SHP77 treated with DMSO at 0.1 percent for 48 hours (cell line): ENCODE data around the gene SBF2.
"Not testable (repeated sequence)": the region's sequence is repeated elsewhere in the genome, so short reads cannot be mapped to it uniquely, and the experiment has no call there.

Experiments used
- DNase-seq: peaks from one replicate; lab custom pipeline; 2025; lab: John Stamatoyannopoulos, UW

Gene SBF2

GRCh38 chr11:10117709-10118351 is 176.2 kb downstream of the SBF2 start:
- no peak for DNase-seq

- DNase-seq = no peak
These were observed 177.4 kb downstream of the SBF2 start for GRCh38 chr11:10116588-10116987.

GRCh38 chr11:10114593-10115404 is 179.2 kb downstream of the SBF2 start:
- DNase-seq = no peak

DNA sequence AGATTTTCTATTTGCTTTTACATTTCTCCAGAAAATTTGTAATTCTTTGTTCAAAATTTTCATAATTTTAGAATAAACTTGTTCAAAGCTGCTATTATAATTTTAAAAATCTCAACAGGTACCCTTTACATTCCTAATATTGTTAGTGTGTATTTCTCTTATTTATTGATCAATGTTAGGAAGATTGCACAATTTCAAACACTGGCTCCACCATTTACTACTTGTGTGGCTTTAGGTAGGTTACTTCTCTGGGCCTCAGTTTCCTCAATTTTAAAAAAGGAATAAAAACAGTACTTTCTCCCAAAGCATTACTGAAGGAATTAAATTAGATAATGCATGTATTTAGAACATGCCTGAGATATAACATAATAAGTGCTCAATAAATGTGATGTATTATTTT is 180.2 kb downstream of the SBF2 start:
- DNase-seq = no peak

GRCh38 chr11:10109806-10110205 is 184.2 kb downstream of the SBF2 start:
- DNase-seq = no peak

- DNase-seq = no peak
These were observed 184.9 kb downstream of the SBF2 start for GRCh38 chr11:10108915-10109680.

- DNase-seq = no peak
These were observed 186.5 kb downstream of the SBF2 start for GRCh38 chr11:10107497-10107896.

DNA sequence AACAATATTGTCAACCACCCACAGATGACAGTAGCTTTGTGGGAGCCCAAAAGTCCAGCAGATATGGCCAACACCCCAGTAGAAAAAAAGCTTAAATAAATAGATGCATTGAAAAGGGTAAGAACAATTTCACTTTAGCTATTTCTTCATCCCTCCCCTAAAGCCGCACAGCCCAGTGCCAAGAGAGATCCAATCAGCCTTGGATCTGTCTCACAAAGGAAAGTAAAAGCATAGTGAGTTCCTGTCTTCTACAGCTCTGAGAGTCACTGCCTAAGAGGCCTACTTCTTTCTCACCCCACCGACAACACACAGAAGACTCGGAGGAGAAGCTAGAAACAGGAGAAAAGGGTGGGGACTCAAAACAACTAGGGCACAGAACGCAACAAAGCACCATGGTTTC is 196.4 kb downstream of the SBF2 start:
- no peak for DNase-seq

DNA sequence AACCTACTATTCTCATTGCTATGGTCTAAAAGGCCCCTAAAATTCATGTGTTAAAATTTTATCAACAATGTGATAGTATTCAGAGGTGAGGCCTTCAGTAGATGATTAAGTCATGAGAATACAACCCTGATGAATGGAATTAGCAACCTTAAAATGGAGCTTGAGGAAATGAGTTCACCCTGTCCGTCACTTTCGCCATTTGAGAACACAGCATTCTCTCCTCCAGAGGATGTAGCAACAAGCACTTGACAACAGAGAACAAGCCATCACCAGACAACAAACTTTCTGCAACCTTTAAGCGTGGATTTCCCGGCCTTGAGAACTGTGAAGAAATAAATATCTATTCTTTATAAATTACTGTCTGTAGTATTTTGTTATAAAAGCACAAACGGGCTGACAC is 197.0 kb downstream of the SBF2 start:
- no peak for DNase-seq

DNA sequence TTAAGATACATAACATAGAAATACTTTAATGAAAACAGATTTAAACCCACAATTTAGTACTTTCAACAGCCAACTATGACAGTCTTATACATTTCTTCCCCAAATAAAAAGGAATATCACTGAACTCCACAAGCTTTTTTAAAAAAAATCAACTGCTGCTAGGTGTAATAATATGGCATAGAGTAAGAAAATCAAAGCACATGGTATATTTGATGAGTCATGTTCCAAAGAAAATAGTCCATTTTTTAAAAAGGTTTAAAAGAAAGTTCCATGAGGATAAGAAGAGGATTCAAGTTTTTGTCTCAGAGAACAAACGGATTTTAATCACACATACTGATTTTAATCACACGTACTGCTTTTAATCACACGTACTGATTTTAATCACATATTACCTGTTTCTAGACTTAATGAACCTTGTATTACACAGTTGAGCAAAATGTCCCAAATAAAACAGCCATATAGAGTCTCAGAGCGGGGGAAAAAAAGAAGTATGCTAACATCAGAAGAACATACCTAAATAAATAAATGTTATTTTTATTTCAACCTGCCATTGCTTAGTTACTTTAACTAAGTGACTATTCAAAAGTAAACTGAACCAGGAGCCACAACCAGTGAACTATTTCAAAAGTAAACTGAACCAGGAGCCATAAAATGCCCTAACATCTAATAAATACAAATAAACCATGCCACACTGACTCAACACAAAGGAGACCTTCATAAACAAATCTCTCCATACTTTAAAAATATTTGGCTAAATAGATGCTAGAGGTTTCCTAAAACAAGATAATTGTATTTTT is 198.4 kb downstream of the SBF2 start:
- no peak for DNase-seq

- DNase-seq = no peak
These were observed 201.6 kb downstream of the SBF2 start for GRCh38 chr11:10092426-10092825.

- no peak for DNase-seq
These were observed 202.5 kb downstream of the SBF2 start for GRCh38 chr11:10091314-10092045.

DNA sequence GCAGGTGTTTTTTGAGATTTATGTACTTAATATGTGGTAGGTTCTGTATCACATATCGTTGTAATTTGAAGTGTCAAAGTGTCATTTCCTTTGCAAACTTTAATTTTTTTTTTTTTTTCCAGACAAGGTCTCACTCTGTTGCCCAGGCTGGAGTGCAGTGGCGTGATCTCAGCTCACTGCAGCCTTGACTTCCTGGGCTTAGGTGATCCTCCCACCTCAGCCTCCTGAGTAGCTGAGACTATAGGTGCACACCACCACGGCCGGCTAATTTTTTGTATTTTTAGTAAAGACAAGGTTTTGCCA is 206.1 kb downstream of the SBF2 start:
- DNase-seq = not testable (repeated sequence)

GRCh38 chr11:10087186-10087922 is 206.7 kb downstream of the SBF2 start:
- no peak for DNase-seq

GRCh38 chr11:10080138-10080537 is 213.9 kb downstream of the SBF2 start:
- DNase-seq = no peak

- peak; percentile 0 for DNase-seq
These were observed 217.4 kb downstream of the SBF2 start for GRCh38 chr11:10076458-10077141.

DNA sequence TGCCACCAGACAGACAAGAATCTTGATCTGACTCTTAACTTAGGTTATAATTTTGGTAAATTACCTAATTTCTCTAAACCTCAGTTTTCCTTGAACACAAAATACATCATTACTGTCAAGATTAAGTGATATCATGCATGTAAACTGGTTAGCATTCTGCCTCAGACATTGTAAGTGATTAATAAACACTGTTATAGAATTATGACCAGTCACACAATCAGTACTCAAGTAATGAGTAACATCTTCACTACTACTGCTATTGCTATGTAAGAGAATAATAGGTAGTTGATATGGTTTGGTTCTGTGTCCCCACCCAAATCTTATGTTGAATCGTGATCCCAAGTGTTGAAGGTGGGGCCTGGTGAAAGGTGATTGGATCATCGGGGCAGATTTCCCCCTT is 218.9 kb downstream of the SBF2 start:
- no peak for DNase-seq

DNA sequence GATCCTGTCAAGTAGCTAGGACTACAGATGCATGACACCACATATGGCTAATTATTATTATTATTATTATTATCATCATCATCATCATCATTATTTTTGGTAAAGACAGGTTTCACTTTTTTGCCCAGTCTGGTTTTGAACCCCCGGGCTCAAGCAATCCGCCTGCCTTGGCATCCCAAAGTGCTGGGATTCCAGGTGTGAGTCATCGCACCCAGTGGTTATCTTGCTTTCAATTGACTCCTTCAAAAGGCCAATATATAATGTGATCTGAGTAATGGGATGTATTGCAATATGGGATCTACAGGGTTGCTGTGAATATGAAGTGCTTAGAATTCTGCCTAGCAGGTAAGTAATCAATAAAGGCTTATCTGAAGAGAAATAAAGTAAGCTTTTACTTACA is 221.2 kb downstream of the SBF2 start:
- DNase-seq = no peak

DNA sequence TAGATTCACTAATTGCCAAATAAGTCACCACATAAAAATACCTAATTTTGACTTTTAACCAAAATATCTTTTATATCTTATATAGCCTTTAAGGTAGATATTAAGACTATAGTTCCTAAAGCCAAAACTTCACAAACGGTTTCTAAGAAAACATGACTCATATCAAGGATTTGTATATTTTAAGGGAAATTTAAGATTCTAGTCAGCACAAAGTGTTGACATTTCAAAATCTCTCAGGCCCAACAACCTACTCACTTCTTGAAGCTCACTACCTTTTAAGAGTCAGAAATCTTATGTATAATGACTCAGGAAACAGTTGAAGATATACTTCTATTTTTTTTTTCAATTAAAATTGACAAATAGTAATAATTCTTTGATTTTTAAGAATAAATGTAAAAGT is 221.9 kb downstream of the SBF2 start:
- DNase-seq = no peak

- DNase-seq = no peak
These were observed 226.3 kb downstream of the SBF2 start for GRCh38 chr11:10067629-10068300.
